Mesendoderm (in vitro differentiated cells): ENCODE measurements around the gene BMPER.

Experiments
- DNase-seq: peaks from one replicate; pipeline ENCODE4 v3.0.0; 2013
- H2AK5ac ChIP-seq: 2 replicates; pipeline ENCODE4 v1.6.1; 2013; ENCODE audit warnings: low read length, inconsistent platforms
- H2BK120ac ChIP-seq: 2 replicates; pipeline ENCODE4 v1.6.1; 2013; ENCODE audit warnings: low read depth, mild to moderate bottlenecking, low read length, moderate library complexity, mixed read lengths
- H2BK15ac ChIP-seq: replicated peaks from 2 replicates; pipeline ENCODE4 v1.6.1; 2013; ENCODE audit warnings: low read depth, mild to moderate bottlenecking, moderate library complexity
- H2BK5ac ChIP-seq: 2 replicates; pipeline ENCODE4 v1.6.1; 2013; ENCODE audit warnings: low read length, inconsistent platforms
- H3K18ac ChIP-seq: 2 replicates; pipeline ENCODE4 v1.6.1; 2013; ENCODE audit warnings: mild to moderate bottlenecking, low read length, mixed read lengths
- H3K23ac ChIP-seq: one replicate; pipeline ENCODE4 v1.6.1; 2013; ENCODE audit warnings: low read length
- H3K27ac ChIP-seq: 2 replicates; pipeline ENCODE4 v1.5.1; 2013; ENCODE audit warnings: low read depth, mild to moderate bottlenecking, inconsistent platforms, low read length, moderate library complexity
- H3K27me3 ChIP-seq: 2 replicates; pipeline ENCODE4 v1.6.1; 2013; ENCODE audit warnings: low read length, control low read depth, mild to moderate bottlenecking, inconsistent platforms; ENCODE audit not compliant: insufficient read depth, poor library complexity
- H3K36me3 ChIP-seq: 2 replicates; pipeline ENCODE4 v1.6.1; 2013; ENCODE audit warnings: low read length, inconsistent platforms; ENCODE audit not compliant: control insufficient read depth, insufficient read depth
- H3K4ac ChIP-seq: one replicate; pipeline ENCODE4 v1.6.1; 2013; ENCODE audit warnings: low read depth, mild to moderate bottlenecking, low read length, moderate library complexity
- H3K4me1 ChIP-seq: 2 replicates; pipeline ENCODE4 v1.6.1; 2013; ENCODE audit warnings: low read depth, low read length, inconsistent platforms; ENCODE audit not compliant: control insufficient read depth
- H3K4me2 ChIP-seq: 2 replicates; pipeline ENCODE4 v1.6.1; 2013; ENCODE audit warnings: low read length
- H3K4me3 ChIP-seq: 2 replicates; pipeline ENCODE4 v1.5.1; 2013; ENCODE audit warnings: mild to moderate bottlenecking, low read length
- H3K56ac ChIP-seq: one replicate; pipeline ENCODE4 v1.6.1; 2013; ENCODE audit warnings: low read length
- H3K79me1 ChIP-seq: 2 replicates; pipeline ENCODE4 v1.6.1; 2013; ENCODE audit warnings: low read length, inconsistent platforms
- H3K79me2 ChIP-seq: 2 replicates; pipeline ENCODE4 v1.6.1; 2013; ENCODE audit warnings: mild to moderate bottlenecking, low read length; ENCODE audit not compliant: control insufficient read depth, insufficient read depth
- H3K9ac ChIP-seq: 2 replicates; pipeline ENCODE4 v1.6.1; 2013; ENCODE audit warnings: low read length, inconsistent platforms
- H4K5ac ChIP-seq: one replicate; pipeline ENCODE4 v1.6.1; 2013; ENCODE audit warnings: low read length
- H4K8ac ChIP-seq: one replicate; pipeline ENCODE4 v1.6.1; 2013; ENCODE audit warnings: low read depth, mild to moderate bottlenecking, control low read depth, low read length, moderate library complexity
- WGBS: extraction: QIAGEN DNeasy Blood & Tissue Kit; methylation state at CpG from one replicate; pipeline ENCODE4 v1.1.7; 2013; ENCODE audit warnings: low lambda C conversion rate, missing lambda C conversion rate; ENCODE audit not compliant: insufficient coverage; ENCODE audit errors: extremely low coverage; 5-methylcytosine and 5-hydroxymethylcytosine counted together

The BMPER gene

GRCh38 chr7:34133356-34133982 is 228.1 kb downstream of the BMPER start:
- DNase-seq: peak; percentile 61
- no peak overlapping the region for H3K4me3 ChIP-seq
- 100% methylated on average over 1 of the region's 8 CpGs for WGBS

DNA sequence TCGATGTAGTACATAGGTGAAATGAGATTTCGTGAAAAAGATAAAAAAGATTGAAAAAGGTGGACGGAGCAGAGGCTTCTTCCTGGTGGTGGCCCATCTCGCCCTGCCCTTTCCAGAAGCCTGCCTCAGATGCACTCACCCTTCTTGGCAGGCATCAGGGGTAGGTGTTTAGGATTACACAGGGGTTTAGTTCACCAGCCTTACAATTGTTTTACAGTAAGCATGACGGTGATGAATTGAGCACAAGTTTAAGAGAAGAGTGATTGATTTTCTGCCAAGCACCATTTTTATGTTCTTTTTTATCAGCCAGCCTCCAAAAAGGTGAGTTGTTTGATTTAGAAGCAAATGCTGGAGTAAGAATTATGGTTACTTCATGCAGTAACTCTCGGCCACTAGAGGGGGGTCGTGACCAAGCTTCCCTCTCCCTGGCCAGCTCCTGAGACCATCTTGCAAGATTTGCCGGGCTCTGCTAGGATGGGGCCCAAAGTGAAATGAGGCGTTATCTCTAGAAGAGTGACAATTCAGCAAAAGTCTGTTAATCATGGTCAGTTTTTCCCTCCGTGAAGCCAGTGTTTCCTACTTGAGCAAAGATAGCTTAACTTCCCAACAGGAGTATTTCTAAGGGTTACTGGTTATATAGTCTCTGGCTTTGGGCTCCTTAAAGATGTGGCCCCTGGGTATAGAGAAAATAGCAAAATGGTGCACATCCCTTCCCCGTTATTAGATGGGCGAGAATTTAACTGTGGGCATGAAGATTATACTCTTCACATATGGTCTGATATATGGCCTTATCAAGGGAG is 228.8 kb downstream of the BMPER start:
- H3K18ac ChIP-seq: no peak overlapping the region
- H2BK5ac ChIP-seq: no peak overlapping the region
- H3K79me2 ChIP-seq: no peaks in the 10 kb centered on the region
- no peak overlapping the region for H3K4me3 ChIP-seq
- H4K8ac ChIP-seq: no peak overlapping the region
- no peak overlapping the region for H2BK15ac ChIP-seq
- peaks cover 2% of the 10 kb centered on the region for H3K4me1 ChIP-seq
- H2AK5ac ChIP-seq: no peak overlapping the region
- no peak overlapping the region for H3K9ac ChIP-seq
- no peak overlapping the region for H3K56ac ChIP-seq
- no peaks in the 10 kb centered on the region for H3K79me1 ChIP-seq
- WGBS: 100% methylated on average over 3 of the region's 12 CpGs
- no peak overlapping the region for H3K4ac ChIP-seq
- no peaks in the 10 kb centered on the region for H3K36me3 ChIP-seq
- no peak overlapping the region for H3K4me2 ChIP-seq
- H4K5ac ChIP-seq: no peak overlapping the region
- peak; percentile 85 for DNase-seq
- no peak overlapping the region for H3K23ac ChIP-seq
- H3K27ac ChIP-seq: no peak overlapping the region
- H3K27me3 ChIP-seq: no peaks in the 10 kb centered on the region
- no peak overlapping the region for H2BK120ac ChIP-seq

More at GRCh38 chr7:34133356-34133982, 228.1 kb downstream of the BMPER start:
- Histone ChIP-seq H3K27ac (no peak overlapping the region), H3K4me1 (peaks cover 2% of the 10 kb centered on the region), H4K5ac (no peak overlapping the region), H3K56ac (no peak overlapping the region), H3K27me3 (no peaks in the 10 kb centered on the region), H2BK5ac (no peak overlapping the region), H3K9ac (no peak overlapping the region), H2BK120ac (no peak overlapping the region), H2AK5ac (no peak overlapping the region), H3K36me3 (no peaks in the 10 kb centered on the region), H3K79me1 (no peaks in the 10 kb centered on the region), H3K18ac (no peak overlapping the region), H3K23ac (no peak overlapping the region), H3K4me2 (no peak overlapping the region), H3K79me2 (no peaks in the 10 kb centered on the region), H3K4ac (no peak overlapping the region), H4K8ac (no peak overlapping the region), H2BK15ac (no peak overlapping the region)

GRCh38 chr7:34135924-34136323 is 230.6 kb downstream of the BMPER start:
- DNase-seq: no peak
- H2AK5ac ChIP-seq: no peak overlapping the region
- WGBS: no CpG with 5 or more reads among the region's 4 CpGs
- no peak overlapping the region for H3K18ac ChIP-seq
- no peaks in the 10 kb centered on the region for H3K27me3 ChIP-seq
- no peak overlapping the region for H3K56ac ChIP-seq
- no peak overlapping the region for H2BK120ac ChIP-seq
- no peak overlapping the region for H3K4me3 ChIP-seq
- no peaks in the 10 kb centered on the region for H3K4me1 ChIP-seq
- no peak overlapping the region for H4K8ac ChIP-seq
- no peak overlapping the region for H3K23ac ChIP-seq
- no peak overlapping the region for H3K4ac ChIP-seq
- H3K79me2 ChIP-seq: no peaks in the 10 kb centered on the region
- no peak overlapping the region for H4K5ac ChIP-seq
- no peak overlapping the region for H3K4me2 ChIP-seq
- no peak overlapping the region for H2BK5ac ChIP-seq
- H3K9ac ChIP-seq: no peak overlapping the region
- H3K36me3 ChIP-seq: no peaks in the 10 kb centered on the region
- H3K79me1 ChIP-seq: no peaks in the 10 kb centered on the region
- H3K27ac ChIP-seq: no peak overlapping the region
- no peak overlapping the region for H2BK15ac ChIP-seq

DNA sequence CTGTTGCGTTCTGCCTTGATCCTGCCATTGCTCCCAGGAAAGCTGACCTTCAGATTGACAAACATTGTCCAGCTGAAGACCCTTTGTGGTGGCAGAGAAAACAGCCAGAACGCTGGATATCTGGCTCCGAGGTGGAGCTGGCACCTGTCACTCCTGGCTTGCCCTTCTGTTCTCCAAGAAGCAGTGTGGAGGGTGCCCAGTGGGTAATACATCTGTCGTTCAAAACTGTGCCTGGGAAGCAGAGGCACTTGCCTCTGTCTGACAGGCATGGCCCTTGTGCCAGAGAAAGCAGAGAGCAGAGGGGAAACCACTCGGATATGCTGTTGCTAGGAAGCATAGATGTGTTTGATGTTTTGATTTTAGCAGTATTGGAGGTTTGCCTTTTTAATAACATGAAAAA is 231.4 kb downstream of the BMPER start:
- Histone ChIP-seq H3K9ac (no peak overlapping the region), H3K36me3 (no peaks in the 10 kb centered on the region), H3K4ac (no peak overlapping the region), H4K8ac (no peak overlapping the region), H2BK5ac (no peak overlapping the region), H3K4me3 (no peak overlapping the region), H2BK120ac (no peak overlapping the region), H3K27me3 (no peaks in the 10 kb centered on the region), H2BK15ac (no peak overlapping the region), H3K56ac (no peak overlapping the region), H3K27ac (no peak overlapping the region), H3K23ac (no peak overlapping the region), H3K4me1 (no peaks in the 10 kb centered on the region), H3K18ac (no peak overlapping the region), H4K5ac (no peak overlapping the region), H3K79me2 (no peaks in the 10 kb centered on the region), H2AK5ac (no peak overlapping the region), H3K79me1 (no peaks in the 10 kb centered on the region), H3K4me2 (no peak overlapping the region)
- no CpG with 5 or more reads among the region's 5 CpGs for WGBS
- no peak for DNase-seq

GRCh38 chr7:34137176-34137575 is 231.8 kb downstream of the BMPER start:
- Histone ChIP-seq H3K79me1 (no peaks in the 10 kb centered on the region), H3K36me3 (no peaks in the 10 kb centered on the region), H3K4me1 (no peaks in the 10 kb centered on the region), H4K8ac (no peak overlapping the region), H3K4me3 (no peak overlapping the region), H3K4me2 (no peak overlapping the region), H3K27ac (no peak overlapping the region), H3K27me3 (no peaks in the 10 kb centered on the region), H2AK5ac (no peak overlapping the region), H2BK120ac (no peak overlapping the region), H2BK5ac (no peak overlapping the region), H2BK15ac (no peak overlapping the region), H3K9ac (no peak overlapping the region), H4K5ac (no peak overlapping the region), H3K4ac (no peak overlapping the region), H3K18ac (no peak overlapping the region), H3K56ac (no peak overlapping the region), H3K23ac (no peak overlapping the region), H3K79me2 (no peaks in the 10 kb centered on the region)
- no peak for DNase-seq
- WGBS: no CpG with 5 or more reads among the region's 4 CpGs
